NCI-H345 (cell line): ENCODE measurements around the gene RYR3.

Experiments
- DNase-seq: peaks from one replicate; lab custom pipeline; 2025; lab: John Stamatoyannopoulos, UW

Gene RYR3

DNA sequence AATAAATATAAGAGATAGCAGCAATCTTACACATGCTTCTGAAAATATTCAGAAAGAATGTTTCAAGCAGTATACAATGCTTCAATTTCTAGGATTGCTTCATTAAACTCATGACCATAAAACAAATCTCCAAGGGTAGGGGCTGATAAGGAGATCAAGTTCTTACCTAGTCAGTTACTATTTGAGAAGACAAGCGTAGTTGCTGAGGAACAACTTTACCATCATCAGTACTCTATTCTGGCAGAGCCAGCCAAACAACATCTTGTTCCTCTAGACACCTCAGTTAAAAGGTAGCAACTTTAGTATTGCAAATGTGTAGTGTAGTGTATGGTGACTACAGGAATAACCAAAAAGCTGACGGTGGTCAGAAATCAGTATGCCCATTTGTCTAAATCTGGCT is 572.2 kb downstream of the RYR3 start:
- DNase-seq = no peak

DNA sequence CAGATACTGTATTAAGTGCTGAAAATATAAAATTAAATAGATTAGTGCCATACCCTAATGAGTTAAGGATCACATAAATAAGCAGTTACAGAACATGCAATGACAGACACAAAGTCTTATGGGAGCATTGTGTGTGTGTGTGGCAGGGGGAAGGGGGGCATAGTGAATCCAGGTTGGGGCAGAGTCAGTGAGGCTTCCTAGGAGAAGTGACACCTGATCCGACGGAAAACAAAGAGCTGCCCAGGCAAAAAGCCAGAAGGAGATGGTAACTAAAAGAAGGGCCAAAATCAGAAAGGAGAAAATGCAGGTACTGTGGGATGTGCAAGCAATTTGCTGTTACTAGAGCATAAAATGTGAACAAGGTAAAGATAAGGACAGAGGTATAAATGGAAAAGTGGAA is 577.4 kb downstream of the RYR3 start:
- peak; percentile 41 for DNase-seq

DNA sequence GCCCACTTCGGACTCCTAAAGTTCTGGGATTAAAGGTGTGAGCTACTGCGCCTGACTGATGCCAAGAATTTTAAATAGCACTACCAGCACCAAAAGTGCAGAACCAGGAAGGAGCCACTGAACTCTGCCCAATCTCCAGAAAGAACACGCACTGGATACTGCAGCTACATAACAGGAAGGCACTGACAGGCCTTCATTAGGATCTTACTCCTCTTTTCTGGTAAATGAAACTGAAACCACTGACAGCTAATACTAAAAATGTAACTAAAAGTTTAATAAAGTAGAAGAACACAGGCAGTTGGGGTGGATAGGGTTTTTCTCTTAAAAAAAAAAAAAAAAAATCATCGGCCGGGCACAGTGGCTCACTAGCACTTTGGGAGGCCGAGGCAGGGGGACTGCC is 583.4 kb downstream of the RYR3 start:
- no peak for DNase-seq

DNA sequence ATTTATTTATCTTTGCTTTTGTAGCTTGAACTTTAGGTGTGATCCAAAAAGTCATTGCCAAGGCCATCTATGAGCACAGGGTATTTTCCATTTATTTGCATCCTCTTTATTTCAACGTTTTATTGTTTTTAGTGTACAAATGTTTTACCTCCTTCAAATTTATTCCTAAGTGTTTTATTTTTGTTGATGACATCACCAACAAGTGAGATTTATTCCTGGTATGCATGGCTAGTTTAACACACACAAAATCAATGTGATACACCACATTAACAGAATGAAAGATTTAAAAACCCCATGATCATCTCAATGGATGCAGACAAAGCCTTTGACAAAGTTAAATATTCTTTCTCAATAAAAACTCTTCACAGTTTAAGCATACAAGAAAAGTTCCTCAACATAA is 591.3 kb downstream of the RYR3 start:
- no peak for DNase-seq

- no peak for DNase-seq
Measured at GRCh38 chr15:33903661-33904060, 592.9 kb downstream of the RYR3 start.

DNA sequence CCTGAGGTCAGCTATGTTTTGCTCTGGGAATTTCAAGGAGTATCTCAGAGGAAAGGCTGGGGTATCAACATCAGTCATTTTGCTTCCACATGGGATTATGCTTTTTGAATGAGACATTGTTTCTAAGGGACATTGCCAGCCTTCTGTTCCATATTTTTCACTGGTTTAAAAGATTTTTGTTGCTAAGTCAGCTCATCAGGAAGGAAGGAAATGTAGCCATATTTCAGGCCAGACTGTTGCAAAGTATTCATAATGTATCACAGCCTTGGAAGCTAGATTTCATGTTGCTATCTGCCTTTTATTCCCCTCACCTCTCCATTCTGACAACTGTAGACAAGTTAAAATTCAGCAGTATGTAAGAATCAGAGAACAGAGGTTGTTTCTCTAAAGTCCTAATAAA is 596.6 kb downstream of the RYR3 start:
- no peak for DNase-seq

DNA sequence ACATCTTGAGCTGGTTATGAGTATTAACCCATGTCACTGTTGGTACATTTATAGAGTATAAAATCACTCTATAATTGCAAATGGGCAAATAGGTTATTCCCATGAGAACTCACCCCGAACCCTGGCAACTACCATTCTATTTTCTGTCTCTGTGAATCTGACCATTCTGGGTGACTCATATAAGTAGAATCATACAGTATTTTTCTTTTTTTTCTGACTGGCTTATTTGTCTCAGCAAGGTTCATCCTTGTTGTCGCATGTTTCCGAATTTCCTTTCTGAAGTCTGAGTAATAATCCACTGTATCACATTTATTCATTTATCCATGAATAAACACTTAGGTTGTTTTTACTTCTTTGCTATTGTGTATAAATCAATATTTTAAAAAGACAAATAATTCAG is 597.6 kb downstream of the RYR3 start:
- no peak for DNase-seq

DNA sequence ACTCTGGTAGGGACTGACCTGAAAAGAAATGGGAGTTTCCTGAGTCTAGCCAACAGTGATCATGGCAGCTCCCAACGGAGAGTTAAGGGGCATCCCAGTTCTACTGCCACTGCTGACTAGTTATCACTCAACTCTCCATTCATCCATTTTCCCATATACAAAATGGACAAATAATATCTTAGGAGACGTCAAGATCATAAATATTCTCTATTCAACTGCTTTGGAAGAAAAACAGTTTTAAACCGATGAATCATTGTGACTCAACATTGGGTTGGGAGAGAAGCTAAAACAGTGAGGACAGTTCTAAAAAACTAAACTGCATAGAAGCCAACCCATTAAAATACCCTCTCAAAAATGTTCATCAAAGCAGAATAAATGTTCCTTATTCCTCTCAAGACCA is 600.0 kb downstream of the RYR3 start:
- no peak for DNase-seq

- DNase-seq = no peak
Measured at GRCh38 chr15:33912326-33912725, 601.6 kb downstream of the RYR3 start.

GRCh38 chr15:33913459-33913858 is 602.7 kb downstream of the RYR3 start:
- no peak for DNase-seq
